BJ (cell line): ENCODE data around the gene SLC2A9. TPM values are rescaled to one million over a fixed set of nuclear protein-coding genes. Genes with fewer than 3 reads are reported as not detected.

Experiments
- CTCF ChIA-PET: fragments of 350-600 bp; formaldehyde crosslinking; extraction: SDS; loops from one replicate; lab custom pipeline; 2021; ENCODE audit warnings: antibody characterized with exemption, inconsistent platforms; lab: Yijun Ruan, JAX
- POLR2A ChIA-PET: fragments of 300-600 bp; sonication (Branson Sonifier 250); formaldehyde crosslinking; extraction: SDS; loops from one replicate; lab custom pipeline; 2021; ENCODE audit warnings: antibody characterized with exemption; lab: Charles Lee
- DNase-seq: peaks from one replicate; pipeline ENCODE4 v3.0.0-alpha.2; 2011; ENCODE audit warnings: low read depth
- H3K27me3 ChIP-seq: 2 replicates; pipeline ENCODE4 v1.6.0; 2011; ENCODE audit warnings: low read length; ENCODE audit not compliant: control insufficient read depth, insufficient read depth
- H3K36me3 ChIP-seq: 2 replicates; pipeline ENCODE4 v1.5.1; 2011; ENCODE audit warnings: low read length; ENCODE audit not compliant: control insufficient read depth, insufficient read depth
- H3K4me3 ChIP-seq: 2 replicates; pipeline ENCODE4 v1.5.1; 2011; ENCODE audit warnings: low read depth, mild to moderate bottlenecking, control low read depth, low read length
- polyA plus RNA-seq: library from polyadenylated mRNA; depleted of rRNA; stranded (reverse); fragments of >200 nt; gene quantifications from 2 replicates; pipeline ENCODE4 v1.2.3, GENCODE V29; 2011
- TF ChIP-seq, protein P1 (sequence below): IDR thresholded peaks from 2 replicates; pipeline ENCODE4 v1.5.1; 2011; ENCODE audit warnings: low read depth, mild to moderate bottlenecking, control low read depth, inconsistent platforms, low read length, moderate library complexity; ENCODE audit not compliant: insufficient read depth

SLC2A9 gene
- polyA plus RNA-seq, 1 experiment, result 6.4 TPM

DNA sequence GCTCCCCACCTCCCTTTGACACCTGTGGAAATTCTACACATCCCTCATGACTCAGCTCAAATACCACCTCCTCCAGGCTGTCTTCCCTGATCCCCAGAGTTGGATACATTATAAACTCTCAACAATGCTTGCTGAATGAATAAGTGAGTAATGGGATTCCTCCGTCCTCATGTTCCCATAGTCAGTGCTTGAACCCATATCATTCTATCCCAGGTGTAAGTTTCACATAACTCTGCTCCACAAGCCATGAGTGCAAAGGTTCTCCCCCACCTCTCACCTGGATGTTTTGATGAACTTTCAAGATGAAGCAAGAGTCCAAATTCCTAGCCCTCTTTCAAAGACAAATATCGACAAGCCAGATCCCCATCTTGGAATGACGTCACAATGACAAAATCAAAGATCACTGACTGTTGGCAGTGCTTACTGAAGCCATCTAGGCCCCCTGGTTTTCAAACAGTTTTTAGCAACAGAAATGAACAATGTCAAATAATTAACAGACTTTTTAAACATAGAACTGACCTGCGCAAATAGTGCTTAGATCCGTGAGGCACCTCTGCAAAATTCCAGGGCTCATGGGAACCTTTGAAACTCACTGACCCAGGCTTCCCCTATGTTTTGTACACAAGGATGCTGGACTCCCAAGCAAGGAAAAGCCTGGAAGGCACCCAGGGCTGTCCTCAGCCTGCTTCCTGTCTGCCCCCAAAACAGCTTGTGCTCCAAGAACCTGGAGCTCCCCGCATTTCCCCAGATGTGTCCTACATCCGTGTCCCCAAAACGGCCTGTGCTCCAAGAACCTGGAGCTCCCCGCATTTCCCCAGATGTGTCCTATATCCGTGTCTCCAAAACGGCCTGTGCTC lies 4.0 kb downstream of the SLC2A9 start:
- TF ChIP-seq, protein P1, sequence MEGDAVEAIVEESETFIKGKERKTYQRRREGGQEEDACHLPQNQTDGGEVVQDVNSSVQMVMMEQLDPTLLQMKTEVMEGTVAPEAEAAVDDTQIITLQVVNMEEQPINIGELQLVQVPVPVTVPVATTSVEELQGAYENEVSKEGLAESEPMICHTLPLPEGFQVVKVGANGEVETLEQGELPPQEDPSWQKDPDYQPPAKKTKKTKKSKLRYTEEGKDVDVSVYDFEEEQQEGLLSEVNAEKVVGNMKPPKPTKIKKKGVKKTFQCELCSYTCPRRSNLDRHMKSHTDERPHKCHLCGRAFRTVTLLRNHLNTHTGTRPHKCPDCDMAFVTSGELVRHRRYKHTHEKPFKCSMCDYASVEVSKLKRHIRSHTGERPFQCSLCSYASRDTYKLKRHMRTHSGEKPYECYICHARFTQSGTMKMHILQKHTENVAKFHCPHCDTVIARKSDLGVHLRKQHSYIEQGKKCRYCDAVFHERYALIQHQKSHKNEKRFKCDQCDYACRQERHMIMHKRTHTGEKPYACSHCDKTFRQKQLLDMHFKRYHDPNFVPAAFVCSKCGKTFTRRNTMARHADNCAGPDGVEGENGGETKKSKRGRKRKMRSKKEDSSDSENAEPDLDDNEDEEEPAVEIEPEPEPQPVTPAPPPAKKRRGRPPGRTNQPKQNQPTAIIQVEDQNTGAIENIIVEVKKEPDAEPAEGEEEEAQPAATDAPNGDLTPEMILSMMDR, result no peak
- no peak overlapping the region for H3K4me3 ChIP-seq
- no peaks in the 10 kb centered on the region for H3K36me3 ChIP-seq
- no peaks in the 10 kb centered on the region for H3K27me3 ChIP-seq
- ChIA-PET POLR2A (no interaction called here), CTCF (interaction anchor here (0.8 to 5.5 kb wide), 7 partner anchors 13 to 254 kb away, joined by 3 to 59 read pairs (median 4); no protein-coding TSS in a partner anchor)
- DNase-seq, result no peak

DNA sequence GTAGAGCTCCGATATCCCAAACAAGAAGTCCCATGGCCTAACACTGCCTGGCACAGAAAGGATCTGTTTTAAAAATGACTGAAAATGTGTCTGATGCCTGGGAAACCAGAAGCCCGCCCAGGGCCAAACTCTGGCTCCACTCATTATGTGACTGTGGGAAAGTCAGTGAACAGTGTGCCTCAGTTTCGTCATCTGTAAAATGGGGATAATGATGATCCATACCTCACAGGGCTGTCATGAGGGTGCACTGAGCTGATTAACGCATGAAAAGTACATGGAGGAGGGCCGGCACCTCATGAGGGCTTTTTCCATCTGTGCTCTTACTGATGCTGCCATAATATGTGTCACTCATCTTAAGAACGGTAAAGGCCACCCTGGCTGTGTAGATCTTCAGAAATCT lies 5.1 kb downstream of the SLC2A9 start:
- CTCF ChIA-PET, result interaction anchor here (1.1 to 5.5 kb wide), 9 partner anchors 8 to 253 kb away, joined by 3 to 59 read pairs (median 6); no protein-coding TSS in a partner anchor
- H3K27me3 ChIP-seq, result no peaks in the 10 kb centered on the region

DNA sequence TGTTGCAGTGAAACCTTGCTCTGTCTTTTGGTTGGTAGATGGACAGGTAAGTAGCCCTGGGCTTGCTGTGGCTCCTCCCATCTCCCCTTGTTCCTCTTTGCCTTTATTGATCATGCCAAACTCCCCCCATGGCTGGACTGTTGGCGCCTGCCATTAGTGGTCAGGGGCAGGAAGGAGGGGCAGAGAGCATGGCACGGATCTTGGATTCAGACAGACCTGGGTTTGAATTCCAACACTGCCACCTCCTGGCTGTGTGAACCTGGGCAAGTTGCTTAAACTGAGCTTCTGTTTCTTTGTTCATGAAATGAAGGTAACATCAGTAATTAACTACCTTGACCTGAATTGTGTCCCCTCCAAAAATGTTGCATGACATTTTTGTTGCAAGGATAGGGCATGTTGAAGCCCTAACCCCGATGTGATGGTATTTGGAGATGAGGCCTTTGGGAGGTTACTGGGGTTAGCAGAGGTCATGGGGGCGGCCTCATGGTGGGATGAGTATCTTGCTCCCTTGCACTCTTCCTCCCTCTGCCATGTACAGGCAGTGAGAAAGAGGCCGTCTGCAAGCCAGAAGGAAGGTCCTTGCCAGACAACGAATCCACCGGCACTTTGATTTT lies 6.0 kb downstream of the SLC2A9 start:
- no peaks in the 10 kb centered on the region for H3K36me3 ChIP-seq
- H3K4me3 ChIP-seq, result no peak overlapping the region
- CTCF ChIA-PET, result interaction anchor here (0.8 to 5.5 kb wide), 16 partner anchors 8 to 483 kb away, joined by 3 to 59 read pairs (median 4); no protein-coding TSS in a partner anchor
- POLR2A ChIA-PET, result no interaction called here
- TF ChIP-seq, protein P1, result peak; percentile 54
- DNase-seq, result no peak
- H3K27me3 ChIP-seq, result no peaks in the 10 kb centered on the region

More for the DNA sequence above, 5.1 kb downstream of the SLC2A9 start:
- POLR2A ChIA-PET, result no interaction called here
- H3K36me3 ChIP-seq, result no peaks in the 10 kb centered on the region
- no peak for DNase-seq
- TF ChIP-seq, protein P1, result no peak
- H3K4me3 ChIP-seq, result no peak overlapping the region

DNA sequence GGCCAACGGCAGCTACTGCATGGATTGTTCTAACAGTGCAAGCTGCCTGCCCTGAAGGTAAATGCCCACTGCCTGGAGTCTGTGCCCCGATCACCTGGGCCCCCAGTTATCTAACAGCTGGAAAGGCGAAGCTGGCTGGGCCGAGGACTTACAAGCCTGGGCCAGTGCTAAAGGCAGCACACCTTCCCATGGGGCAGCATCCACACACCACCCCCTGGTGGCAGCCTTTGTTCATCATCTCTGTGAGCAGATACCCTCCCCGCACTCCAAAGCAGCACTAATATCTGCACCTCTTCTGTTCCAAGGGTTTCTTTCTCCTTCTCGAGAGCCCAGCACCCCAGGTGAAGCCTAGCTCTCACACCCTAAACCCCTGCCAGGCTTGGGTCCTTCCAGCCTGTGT lies 7.6 kb downstream of the SLC2A9 start:
- TF ChIP-seq, protein P1, result peak; percentile 59
- DNase-seq, result no peak
- Histone ChIP-seq H3K36me3 (no peaks in the 10 kb centered on the region), H3K27me3 (no peaks in the 10 kb centered on the region), H3K4me3 (no peak overlapping the region)
- POLR2A ChIA-PET, result no interaction called here
- CTCF ChIA-PET, result interaction anchor here (0.6 to 5.5 kb wide), 20 partner anchors 9 to 525 kb away, joined by 3 to 59 read pairs (median 4); no protein-coding TSS in a partner anchor

DNA sequence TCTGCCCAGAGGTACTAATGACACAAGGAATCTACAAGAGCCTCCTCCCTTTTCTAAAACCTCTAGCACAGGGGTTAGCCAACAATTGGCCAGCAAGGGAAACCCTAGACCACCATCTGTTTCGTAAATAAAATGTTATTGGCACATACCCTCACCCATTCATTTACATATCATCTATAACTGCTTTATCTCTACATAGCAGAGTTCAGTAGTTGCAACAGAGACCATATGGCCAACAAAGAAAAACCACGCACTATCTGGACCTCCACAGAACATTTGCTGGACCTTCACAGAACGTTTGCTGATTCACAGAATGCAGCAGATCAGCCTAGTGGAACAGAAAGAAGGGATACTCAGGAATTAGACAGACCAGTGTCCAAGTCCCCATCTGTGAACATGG lies 9.4 kb downstream of the SLC2A9 start:
- TF ChIP-seq, protein P1, result no peak
- no peak for DNase-seq
- POLR2A ChIA-PET, result no interaction called here
- no peaks in the 10 kb centered on the region for H3K36me3 ChIP-seq
- CTCF ChIA-PET, result no interaction called here
- no peaks in the 10 kb centered on the region for H3K27me3 ChIP-seq
- H3K4me3 ChIP-seq, result no peak overlapping the region
